Subcutaneous adipose tissue (tissue), 4 donors: ENCODE measurements around the gene PTCD3. TPM values are rescaled to one million over a fixed set of nuclear protein-coding genes. Genes with fewer than 3 reads are reported as not detected.

ENCODE experiments used
- CTCF ChIP-seq: fragments of 450-650 bp; IDR thresholded peaks from one replicate; pipeline ENCODE4 v1.5.1; 2016; ENCODE audit warnings: low read depth, mild to moderate bottlenecking, control low read depth, antibody characterized with exemption, moderate library complexity
- total RNA-seq, 4 donors: library from RNA; depleted of rRNA; stranded (reverse); fragments of >200 nt; gene quantifications; one replicate each; pipeline ENCODE4 v1.1.0, GENCODE V29; 2016

Gene PTCD3
- total RNA-seq, 4 donors from 2014 or later = 55.7 to 174 (median 66.7) TPM

- TF ChIP-seq CTCF = no peak
Measured at GRCh38 chr2:86068136-86068588, 37.9 kb upstream of the PTCD3 start.

DNA sequence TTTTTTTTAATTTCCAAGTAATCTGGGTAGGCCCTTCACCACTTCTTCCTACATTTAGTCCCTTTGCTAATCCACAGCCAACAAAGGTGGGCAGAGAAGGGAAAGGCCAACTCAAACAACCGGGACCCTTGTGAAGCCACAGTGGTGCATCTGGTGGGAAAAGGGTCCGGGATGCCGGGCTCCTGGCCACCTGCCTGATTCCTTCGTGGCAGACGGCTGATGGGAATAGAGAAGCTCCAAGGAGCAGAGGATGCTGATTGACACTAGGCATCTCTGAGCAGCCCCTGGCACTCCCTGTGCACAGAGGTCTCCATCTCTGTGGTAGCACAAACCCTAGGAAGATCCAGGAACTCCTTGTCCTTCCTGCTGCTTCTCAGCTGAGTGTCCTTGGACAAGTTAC is 37.4 kb upstream of the PTCD3 start:
- no peak for TF ChIP-seq CTCF

GRCh38 chr2:86069091-86069685 is 36.8 kb upstream of the PTCD3 start:
- TF ChIP-seq CTCF = no peak

GRCh38 chr2:86069783-86070339 is 36.2 kb upstream of the PTCD3 start:
- TF ChIP-seq CTCF = no peak

GRCh38 chr2:86070868-86071267 is 35.2 kb upstream of the PTCD3 start:
- no peak for TF ChIP-seq CTCF

- no peak for TF ChIP-seq CTCF
Measured at GRCh38 chr2:86072271-86072858, 33.7 kb upstream of the PTCD3 start.

GRCh38 chr2:86073225-86073624 is 32.8 kb upstream of the PTCD3 start:
- no peak for TF ChIP-seq CTCF
